DMS 273 treated with DMSO at 0.1 percent for 48 hours (cell line): ENCODE measurements around the gene C21orf58.
"Not testable (repeated sequence)": the region's sequence is repeated elsewhere in the genome, so short reads cannot be mapped to it uniquely, and the experiment has no call there.

ENCODE experiments used
- DNase-seq: peaks from one replicate; lab custom pipeline; 2025; lab: John Stamatoyannopoulos, UW

Gene C21orf58

GRCh38 chr21:46323710-46324389 lies at the start of gene C21orf58, which contains the start of gene PCNT:
Gene C21orf58, minus strand, starts transcription at chr21:46323870. Its CDS starts 1,132 bp downstream, at chr21:46322738.
Gene PCNT, plus strand, starts transcription at chr21:46324156. Its CDS starts 73 bp downstream, at chr21:46324229.
- DNase-seq: peak; percentile 95

- DNase-seq: not testable (repeated sequence)
Measured at GRCh38 chr21:46372947-46373346, 49.3 kb upstream of the C21orf58 start.

- no peak for DNase-seq
Measured at GRCh38 chr21:46372014-46372485, 48.4 kb upstream of the C21orf58 start.

DNA sequence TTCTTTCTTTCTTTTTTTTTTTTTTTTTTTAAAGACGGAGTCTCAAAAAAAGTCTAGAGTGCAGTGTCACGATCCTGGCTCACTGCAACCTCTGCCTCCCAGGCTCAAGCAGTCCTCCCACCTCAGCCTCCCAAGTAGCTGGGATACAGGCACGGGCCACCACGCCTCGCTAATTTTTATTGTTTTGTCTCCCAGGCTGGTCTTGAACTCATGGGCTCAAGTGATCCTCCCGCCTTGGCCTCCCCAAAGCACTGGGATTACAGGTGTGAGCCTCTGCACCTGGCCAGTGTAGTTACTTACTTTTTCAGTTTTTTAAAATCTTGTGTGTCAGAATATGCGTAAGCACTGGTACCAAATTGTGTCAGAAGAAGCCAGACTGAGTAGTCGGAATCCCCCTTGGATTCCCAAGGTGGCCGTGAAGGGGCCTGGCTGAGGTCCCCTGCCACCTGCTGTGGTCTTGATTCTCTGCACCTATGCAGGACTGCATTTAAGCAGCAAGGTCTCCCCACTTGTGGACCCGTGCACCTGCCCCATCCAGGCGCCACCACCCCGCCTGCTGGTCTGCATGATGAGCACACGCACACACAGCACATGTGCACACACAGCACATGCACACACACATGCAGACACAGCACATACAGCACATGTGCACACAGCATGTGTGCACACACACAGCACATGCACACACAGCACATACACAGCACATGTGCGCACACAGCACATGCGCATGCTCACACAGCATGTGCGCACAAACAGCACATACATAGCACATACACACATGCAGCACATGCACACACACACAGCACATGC lies 47.7 kb upstream of the C21orf58 start:
- DNase-seq: no peak

DNA sequence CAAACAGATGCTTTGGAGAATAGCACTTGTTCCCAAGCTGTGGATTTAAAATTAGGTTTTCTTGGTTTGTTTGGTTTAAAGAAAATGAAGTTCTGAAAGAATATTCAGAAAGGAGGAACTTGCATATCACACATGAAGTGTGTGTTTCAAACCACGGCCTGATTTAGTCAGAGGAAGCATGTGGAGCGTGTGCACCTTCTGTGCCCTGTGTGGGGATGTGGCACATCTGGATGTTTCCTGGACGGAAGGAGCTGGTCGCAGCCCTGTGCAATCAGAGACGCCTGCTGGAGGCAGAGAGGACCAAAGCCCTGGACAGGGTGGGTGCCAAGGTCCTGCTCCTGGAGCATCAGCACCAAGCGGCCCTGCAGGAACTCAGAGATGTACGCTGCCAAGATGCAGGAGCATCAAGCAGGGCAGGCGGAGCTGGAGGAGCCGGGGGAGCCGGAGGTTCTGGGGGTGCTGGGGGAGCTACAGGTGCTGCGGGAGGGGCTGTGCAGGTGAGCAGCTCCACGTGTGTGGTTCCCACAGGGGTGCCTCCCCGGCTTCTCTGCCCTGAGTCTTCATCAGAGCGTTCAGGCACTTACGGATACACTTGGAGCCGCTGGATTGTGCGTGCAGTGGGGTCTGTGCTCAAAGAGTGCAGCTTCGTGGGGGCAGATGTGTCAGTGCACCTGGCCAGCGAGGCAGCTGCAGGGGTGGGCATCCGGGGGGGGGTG lies 46.0 kb upstream of the C21orf58 start:
- no peak for DNase-seq

DNA sequence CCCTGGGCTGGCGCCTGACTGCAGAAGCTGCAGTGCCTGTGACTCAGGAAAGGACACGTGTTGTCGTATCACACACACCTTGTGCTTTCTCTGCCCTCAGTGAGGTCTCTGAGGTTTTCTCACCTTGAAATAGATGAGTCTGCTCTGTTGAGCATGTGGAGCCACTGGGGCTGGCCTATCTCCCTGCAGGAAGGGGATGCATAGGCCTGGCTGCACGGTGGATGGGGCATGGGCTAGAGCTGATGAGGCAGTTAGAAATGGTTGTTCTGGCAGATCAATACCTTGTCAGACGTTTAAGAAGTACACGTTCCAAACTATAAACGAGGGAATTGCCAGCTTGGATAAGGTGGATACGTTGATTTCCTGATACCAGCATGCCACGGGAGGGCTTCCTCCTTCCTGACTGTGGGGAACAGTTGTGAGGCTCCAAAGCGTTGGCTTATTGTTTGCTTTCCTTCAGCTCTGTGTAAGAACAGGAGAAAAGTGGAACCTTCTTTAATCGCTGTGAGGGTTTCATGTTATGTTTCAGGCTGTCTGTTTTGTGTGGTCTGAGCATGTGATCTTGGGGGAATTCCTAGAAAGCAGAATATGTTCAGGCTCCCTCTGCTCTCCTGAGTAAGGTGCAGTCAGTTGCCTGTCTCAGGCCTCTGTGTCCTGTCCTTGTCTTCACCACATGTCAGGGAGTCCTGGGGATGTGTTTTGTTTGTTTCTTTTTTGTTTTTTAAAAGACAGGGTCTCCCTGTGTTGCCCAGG lies 45.0 kb upstream of the C21orf58 start:
- DNase-seq: no peak

DNA sequence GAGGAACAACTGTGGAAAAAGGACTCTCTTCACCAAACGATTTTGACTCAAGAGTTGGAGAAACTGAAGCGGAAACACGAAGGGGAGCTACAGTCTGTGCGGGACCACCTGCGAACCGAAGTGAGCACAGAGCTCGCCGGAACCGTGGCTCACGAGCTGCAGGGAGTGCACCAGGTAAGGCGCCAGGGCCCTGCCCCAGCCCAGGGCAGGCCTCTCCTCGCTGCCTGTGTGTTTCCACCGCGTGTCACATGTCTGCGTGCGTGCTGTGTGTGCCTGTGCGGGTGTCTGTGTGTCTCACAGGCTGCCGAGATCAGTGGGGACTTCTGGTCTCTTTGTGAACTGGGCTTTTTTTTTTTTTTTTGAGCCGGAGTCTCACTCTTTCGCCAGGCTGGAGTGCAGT lies 43.3 kb upstream of the C21orf58 start:
- no peak for DNase-seq

GRCh38 chr21:46366561-46366960 lies 42.9 kb upstream of the C21orf58 start:
- no peak for DNase-seq

- no peak for DNase-seq
Measured at GRCh38 chr21:46366091-46366490, 42.4 kb upstream of the C21orf58 start.

- DNase-seq: no peak
Measured at GRCh38 chr21:46363698-46364097, 40.0 kb upstream of the C21orf58 start.

DNA sequence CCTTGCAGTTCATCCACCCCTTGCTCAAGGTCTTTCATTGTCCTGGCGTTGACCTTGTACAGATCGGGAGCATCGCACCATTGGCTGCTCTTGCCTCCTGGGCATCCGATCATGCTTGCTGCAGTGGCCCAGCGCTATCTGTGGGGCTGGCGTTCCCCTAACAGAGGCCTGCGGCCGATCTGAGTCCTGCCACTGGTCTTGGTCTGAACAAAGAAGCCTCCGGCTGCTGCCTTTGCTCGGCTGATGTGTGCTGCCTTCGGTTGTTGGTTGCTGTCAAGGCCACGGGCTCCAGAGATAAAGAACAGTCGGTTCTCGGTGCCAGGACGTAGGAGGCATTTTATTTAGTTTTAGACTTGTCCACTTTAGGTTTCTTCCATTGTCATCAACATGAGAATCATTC lies 39.3 kb upstream of the C21orf58 start:
- no peak for DNase-seq

DNA sequence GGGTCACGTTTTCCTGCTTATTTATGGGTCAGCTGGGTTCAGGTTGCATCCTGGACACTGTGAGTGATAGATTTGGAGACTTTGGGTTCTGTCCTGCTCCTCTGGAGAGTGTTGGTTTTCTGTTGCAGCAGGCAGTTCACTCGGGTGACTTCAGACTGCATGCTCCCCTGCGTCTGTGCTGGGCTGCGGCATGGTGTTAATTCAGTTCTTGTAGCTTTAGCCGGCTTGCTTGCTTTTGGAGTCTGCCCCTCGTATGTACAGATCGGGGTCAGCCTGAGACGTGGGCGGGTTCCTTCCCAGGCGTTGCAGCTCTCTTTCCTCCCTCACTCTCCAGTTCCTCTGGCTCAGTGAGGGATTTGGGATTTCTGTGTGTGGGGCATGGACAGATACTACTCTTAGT lies 38.3 kb upstream of the C21orf58 start:
- DNase-seq: no peak

- DNase-seq: no peak
Measured at GRCh38 chr21:46361176-46361575, 37.5 kb upstream of the C21orf58 start.

- no peak for DNase-seq
Measured at GRCh38 chr21:46357684-46358425, 34.2 kb upstream of the C21orf58 start.

DNA sequence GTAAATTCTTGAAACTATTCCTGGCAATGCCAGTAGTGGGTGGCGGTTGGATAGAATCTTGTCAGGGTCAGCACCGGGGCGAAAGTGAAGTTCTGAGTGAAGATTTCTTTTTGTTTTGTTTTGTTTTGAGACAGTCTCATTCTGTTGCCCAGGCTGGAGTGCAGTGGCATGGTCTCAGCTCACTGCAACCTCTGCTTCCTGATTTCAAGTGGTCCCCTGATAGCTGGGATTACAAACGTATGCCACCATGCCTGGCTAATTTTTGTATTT lies 33.6 kb upstream of the C21orf58 start:
- DNase-seq: no peak

GRCh38 chr21:46356494-46357334 lies 33.0 kb upstream of the C21orf58 start:
- DNase-seq: no peak

GRCh38 chr21:46356005-46356338 lies 32.3 kb upstream of the C21orf58 start:
- DNase-seq: no peak

DNA sequence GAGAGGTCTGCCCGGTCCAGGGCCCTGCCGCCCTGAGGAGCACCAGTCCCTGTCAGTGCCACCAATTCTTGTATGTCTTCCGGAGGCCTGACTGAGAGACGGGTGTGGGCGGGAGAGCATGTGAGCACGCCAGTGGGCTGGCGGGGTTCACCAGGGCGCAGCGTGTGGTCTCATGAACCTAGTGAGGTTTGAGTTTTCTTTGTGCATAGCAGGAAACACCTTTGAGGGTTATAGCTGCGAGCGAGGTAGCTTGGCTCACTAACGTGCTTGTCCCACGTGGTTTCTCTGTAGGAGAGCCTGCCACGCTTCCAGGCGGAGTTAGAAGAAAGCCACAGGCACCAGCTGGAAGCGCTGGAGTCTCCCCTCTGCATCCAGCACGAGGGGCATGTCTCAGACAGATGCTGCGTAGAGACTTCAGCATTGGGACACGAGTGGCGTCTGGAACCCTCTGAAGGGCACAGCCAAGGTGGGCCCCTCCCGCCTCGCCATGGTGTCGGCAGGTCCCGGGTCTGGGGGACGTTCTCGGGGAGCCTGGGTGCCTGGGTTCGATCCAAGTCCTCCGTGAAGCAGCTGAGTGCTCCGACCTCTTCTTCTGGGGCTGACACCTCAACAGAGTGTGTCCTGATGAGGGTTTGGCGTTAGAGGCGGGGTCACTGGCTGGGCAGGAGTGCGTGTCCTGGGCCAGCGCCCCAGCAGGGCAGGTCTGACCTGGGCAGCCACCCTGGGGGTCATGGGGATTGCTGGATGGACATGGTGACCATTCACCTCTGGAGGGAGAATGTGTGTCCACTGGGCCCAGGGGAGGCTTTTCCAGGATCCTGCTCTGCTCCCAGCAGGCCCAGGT lies 31.7 kb upstream of the C21orf58 start:
- DNase-seq: no peak

GRCh38 chr21:46354518-46354917 lies 30.8 kb upstream of the C21orf58 start:
- no peak for DNase-seq

DNA sequence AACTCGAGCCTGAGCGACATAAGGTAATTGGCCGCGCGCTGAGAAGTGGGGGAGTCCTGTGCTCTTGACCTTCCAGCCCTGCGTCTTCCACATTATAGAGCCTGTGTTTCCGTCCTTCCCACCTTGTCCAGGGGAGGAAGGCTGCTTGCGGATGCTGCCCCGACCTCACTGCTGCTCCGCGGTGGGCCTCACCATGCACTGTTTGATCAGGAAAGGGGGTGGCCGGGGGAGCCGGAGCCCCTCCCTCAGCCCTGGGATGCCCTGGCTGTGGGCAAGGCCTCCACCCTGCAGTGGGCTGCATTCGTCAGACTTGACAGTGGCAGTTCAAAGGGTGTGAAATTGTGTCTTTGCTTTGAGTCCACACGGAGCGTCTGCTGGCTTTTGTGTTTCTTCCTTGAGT lies 30.4 kb upstream of the C21orf58 start:
- no peak for DNase-seq
